HAP-1 (cell line): ENCODE results near the gene SPIN4.
A peak's percentile ranks its signal among the peaks of the same experiment; 100 is the strongest.
"Not testable (repeated sequence)": the region's sequence is repeated elsewhere in the genome, so short reads cannot be mapped to it uniquely, and the experiment has no call there.

Experiments used
- DNase-seq, 2 experiments: peaks; one replicate each; pipeline ENCODE4 v3.0.0-alpha.2; 2016 to 2020; ENCODE audit warnings: low spot score in 2 of 2
- H3K27me3 ChIP-seq: fragments of 250-450 bp; sonication (Bioruptor Pico); 2 replicates; pipeline ENCODE4 v1.5.1; 2020; ENCODE audit warnings: low read depth, mild to moderate bottlenecking, moderate library complexity
- H3K36me3 ChIP-seq: fragments of 250-450 bp; sonication (Bioruptor Pico); replicated peaks from 2 replicates; pipeline ENCODE4 v1.5.1; 2020; ENCODE audit warnings: mild to moderate bottlenecking
- H3K4me1 ChIP-seq: fragments of 250-450 bp; sonication (Bioruptor Pico); 2 replicates; pipeline ENCODE4 v1.5.1; 2020; ENCODE audit warnings: mild to moderate bottlenecking
- H3K4me3 ChIP-seq: fragments of 250-450 bp; sonication (Bioruptor Pico); 2 replicates; pipeline ENCODE4 v1.5.1; 2020; ENCODE audit warnings: mild to moderate bottlenecking, moderate library complexity
- H3K9me3 ChIP-seq: fragments of 250-450 bp; sonication (Bioruptor Pico); 2 replicates; pipeline ENCODE4 v1.5.1; 2020; ENCODE audit warnings: mild to moderate bottlenecking, moderate library complexity
- in situ Hi-C: fragments of 300-500 bp; cut with MboI; formaldehyde crosslinking; loops from 3 replicates; pipeline ENCODE4 v1.14.3; 2020; ENCODE audit warnings: low sequenced_read_pairs, inconsistent platforms, mixed read lengths

Gene SPIN4

DNA sequence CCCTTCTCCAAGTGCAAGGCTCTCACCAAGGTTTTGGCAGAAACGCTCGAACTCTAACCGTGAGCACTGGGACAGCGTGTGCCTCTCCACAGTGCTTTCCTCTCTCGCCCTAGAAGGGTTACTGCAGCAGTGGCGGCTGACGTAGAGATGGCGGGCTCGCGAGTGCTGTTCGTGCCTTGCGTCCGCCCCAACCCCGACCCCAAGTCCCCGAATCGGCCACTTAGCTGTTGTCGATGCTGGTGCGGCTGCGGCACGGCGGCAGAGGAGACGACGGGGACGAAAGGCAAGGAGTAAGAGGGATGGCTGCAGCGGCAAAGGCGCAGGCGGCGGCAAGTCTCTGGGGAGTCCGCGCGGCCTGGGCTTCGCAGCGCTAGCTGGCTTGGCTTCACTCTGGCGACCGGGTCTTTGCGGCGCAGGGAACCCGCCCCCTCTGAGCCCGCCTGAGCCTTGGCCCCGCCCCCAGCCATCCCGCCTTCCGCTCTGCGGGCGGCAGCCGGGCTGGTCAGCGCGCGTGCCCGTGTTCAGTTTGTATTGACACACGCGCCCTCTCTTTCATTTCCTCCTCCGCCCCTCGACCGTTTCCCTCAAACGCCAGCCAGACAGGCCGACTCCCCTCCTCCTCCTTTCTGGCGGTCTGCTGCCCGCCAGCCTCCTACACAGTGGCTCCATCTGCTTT, at the start of gene SPIN4:
SPIN4 (minus strand) TSS at position 392 of the 676 bp plus-strand sequence. CDS start 513 bp downstream, outside the sequence.
- peak within 1 kb of the TSS; percentile 71 for H3K4me3 ChIP-seq
- no peaks in the 10 kb centered on the region for H3K27me3 ChIP-seq
- in situ Hi-C loops, result no loop called here
- peaks cover 28% of the 10 kb centered on the region for H3K4me1 ChIP-seq
- H3K36me3 ChIP-seq, result no peaks in the 10 kb centered on the region
- peak; percentile 97 to 98 for DNase-seq
- no peaks in the 10 kb centered on the region for H3K9me3 ChIP-seq

GRCh38 chrX:63400340-63400739, 49.2 kb upstream of the SPIN4 start:
- H3K4me3 ChIP-seq, result no peak overlapping the region
- no peaks in the 10 kb centered on the region for H3K9me3 ChIP-seq
- H3K27me3 ChIP-seq, result no peaks in the 10 kb centered on the region
- DNase-seq, result no peak
- H3K4me1 ChIP-seq, result no peaks in the 10 kb centered on the region
- in situ Hi-C loops, result no loop called here
- no peaks in the 10 kb centered on the region for H3K36me3 ChIP-seq

DNA sequence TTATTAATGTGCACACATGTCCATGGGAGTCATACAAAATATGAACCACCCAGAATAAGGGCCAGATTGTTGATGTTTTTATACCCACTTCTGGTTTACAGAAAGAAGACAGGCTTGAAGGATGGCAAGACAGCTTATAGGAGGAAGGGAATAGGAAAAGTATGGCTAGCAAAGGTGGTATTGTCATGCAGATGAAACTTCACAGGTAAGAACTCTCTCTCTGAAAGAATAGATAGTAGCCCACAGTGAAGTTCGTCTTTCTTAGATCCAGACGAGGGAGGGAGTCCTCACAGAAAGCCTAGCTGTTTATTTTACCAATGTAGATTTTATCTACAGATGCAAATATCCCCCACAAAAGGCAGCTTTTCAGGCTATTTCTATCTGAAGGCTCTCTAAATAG, 43.7 kb upstream of the SPIN4 start:
- no peak overlapping the region for H3K4me3 ChIP-seq
- no peaks in the 10 kb centered on the region for H3K36me3 ChIP-seq
- H3K4me1 ChIP-seq, result no peaks in the 10 kb centered on the region; the same call in 1 of the 2 replicates
- in situ Hi-C loops, result no loop called here
- no peak for DNase-seq
- no peaks in the 10 kb centered on the region for H3K27me3 ChIP-seq
- H3K9me3 ChIP-seq, result peaks cover 2% of the 10 kb centered on the region

DNA sequence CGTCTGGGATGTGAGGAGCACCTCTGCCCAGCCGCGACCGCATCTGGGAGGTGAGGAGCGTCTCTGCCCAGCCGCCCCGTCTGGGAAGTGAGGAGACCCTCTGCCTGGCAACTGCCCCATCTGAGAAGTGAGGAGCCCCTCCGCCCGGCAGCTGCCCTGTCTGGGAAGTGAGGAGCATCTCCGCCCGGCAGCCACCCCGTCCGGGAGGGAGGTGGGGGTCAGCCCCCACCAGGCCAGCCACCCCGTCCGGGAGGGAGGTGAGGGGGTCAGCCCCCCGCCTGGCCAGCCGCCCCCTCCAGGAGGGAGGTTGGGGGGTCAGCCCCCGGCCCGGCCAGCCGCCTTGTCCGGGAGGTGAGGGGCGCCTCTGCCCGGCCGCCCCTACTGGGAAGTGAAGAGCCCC, 42.0 kb upstream of the SPIN4 start:
- in situ Hi-C loops, result not testable (repeated sequence)

GRCh38 chrX:63387411-63387810, 36.3 kb upstream of the SPIN4 start:
- peaks cover 2% of the 10 kb centered on the region for H3K9me3 ChIP-seq
- no peak for DNase-seq
- H3K4me3 ChIP-seq, result no peak overlapping the region
- H3K36me3 ChIP-seq, result no peaks in the 10 kb centered on the region
- in situ Hi-C loops, result no loop called here
- H3K4me1 ChIP-seq, result no peaks in the 10 kb centered on the region
- H3K27me3 ChIP-seq, result no peaks in the 10 kb centered on the region

More for the DNA sequence above, 42.0 kb upstream of the SPIN4 start:
- not testable (repeated sequence) for H3K27me3 ChIP-seq, DNase-seq, H3K9me3 ChIP-seq, H3K4me3 ChIP-seq, H3K36me3 ChIP-seq, H3K4me1 ChIP-seq

DNA sequence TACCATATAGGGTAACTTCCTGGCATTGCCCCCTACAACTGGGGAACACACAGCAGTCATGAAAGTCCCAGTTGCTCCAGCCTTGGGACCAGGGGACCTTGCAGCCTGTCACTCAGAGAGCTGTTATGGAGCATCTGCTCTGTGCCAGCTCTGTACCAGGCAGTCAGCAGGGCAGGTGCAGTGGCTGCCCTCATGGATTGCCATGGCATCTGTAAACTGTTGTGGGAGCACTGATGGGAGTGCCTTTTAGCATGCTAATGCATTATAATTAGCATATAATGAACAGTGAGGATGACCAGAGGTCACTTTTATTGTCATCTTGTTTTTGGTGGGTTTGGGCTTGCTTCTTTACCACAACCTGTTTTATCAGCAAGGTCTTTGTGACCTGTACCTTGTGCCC, 33.1 kb upstream of the SPIN4 start:
- H3K9me3 ChIP-seq, DNase-seq, H3K27me3 ChIP-seq, in situ Hi-C loops, H3K36me3 ChIP-seq, H3K4me3 ChIP-seq, H3K4me1 ChIP-seq: not testable (repeated sequence)

DNA sequence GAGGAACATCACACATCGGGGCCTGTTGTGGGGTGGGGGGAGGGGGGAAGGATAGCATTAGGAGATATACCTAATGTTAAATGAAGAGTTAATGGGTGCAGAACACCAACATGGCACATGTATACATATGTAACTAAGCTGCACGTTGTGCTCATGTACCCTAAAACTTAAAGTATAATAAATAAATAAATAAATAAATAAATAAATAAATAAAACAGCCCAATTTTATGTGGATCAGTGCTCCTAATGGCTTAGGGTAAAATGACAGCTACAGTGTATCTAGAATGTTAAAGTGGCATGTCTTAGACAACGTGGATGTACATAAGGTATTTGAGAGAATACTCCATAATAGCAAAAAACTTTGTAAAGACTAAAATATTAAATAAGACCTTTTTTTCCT, 21.9 kb upstream of the SPIN4 start:
- H3K4me3 ChIP-seq, H3K27me3 ChIP-seq, H3K9me3 ChIP-seq, H3K36me3 ChIP-seq, in situ Hi-C loops, DNase-seq, H3K4me1 ChIP-seq: not testable (repeated sequence)

GRCh38 chrX:63367699-63368098, 16.6 kb upstream of the SPIN4 start:
- DNase-seq, result peak in 1 of 2 experiments; percentile 67
- H3K9me3 ChIP-seq, H3K4me3 ChIP-seq, in situ Hi-C loops, H3K27me3 ChIP-seq, H3K4me1 ChIP-seq, H3K36me3 ChIP-seq: not testable (repeated sequence)

DNA sequence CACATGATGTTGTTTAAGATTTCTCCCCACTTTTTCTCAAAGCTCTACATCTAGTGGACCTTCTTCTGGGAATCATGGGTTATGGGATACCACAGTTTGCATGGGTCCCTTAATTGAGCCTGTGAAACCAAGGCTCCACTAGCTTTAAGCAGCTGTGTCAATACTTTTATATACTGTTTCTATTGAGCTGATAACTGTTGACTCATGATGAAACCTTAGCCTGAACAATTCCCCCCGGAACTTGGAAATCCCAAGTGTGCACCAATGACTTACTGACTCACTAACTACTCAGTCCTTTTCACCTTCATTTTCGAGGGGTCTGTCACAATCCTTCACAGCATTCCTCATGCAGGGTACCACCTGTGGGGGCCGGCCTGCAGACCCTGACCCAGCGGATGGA, 12.7 kb upstream of the SPIN4 start:
- H3K4me3 ChIP-seq, result no peak overlapping the region
- DNase-seq, result no peak
- no peaks in the 10 kb centered on the region for H3K27me3 ChIP-seq
- peaks cover 3% of the 10 kb centered on the region; the same call in 1 of the 2 replicates for H3K9me3 ChIP-seq
- H3K36me3 ChIP-seq, result no peaks in the 10 kb centered on the region
- H3K4me1 ChIP-seq, result peaks cover 21% of the 10 kb centered on the region
- in situ Hi-C loops, result no loop called here

DNA sequence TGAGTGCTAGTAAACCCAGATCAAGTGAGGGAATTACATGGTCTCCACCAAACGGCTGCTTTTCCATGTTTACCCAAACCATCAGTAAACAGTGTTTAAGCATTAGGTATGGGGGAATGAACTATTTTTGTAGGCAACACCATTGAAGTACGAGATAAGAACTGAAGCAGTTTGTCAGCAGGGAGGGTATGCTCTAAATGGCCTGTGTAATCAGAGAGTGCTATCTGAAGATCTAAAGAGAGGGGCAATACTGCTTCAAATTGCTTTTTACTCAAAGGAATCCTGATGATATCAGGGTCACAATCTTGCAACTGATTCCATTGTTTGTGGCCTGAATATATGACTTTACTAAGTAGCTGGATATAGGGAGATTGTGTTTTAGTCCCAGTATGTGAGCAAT, 10.4 kb upstream of the SPIN4 start:
- Histone ChIP-seq H3K9me3 (peaks cover 3% of the 10 kb centered on the region; the same call in 1 of the 2 replicates), H3K36me3 (no peaks in the 10 kb centered on the region), H3K4me1 (peaks cover 19% of the 10 kb centered on the region), H3K4me3 (no peak overlapping the region), H3K27me3 (no peaks in the 10 kb centered on the region)
- in situ Hi-C loops, result no loop called here
- no peak for DNase-seq

- H3K4me3 ChIP-seq, result no peak overlapping the region
- in situ Hi-C loops, result no loop called here
- no peak for DNase-seq
These were observed 3.4 kb upstream of the SPIN4 start for GRCh38 chrX:63354484-63354883.

DNA sequence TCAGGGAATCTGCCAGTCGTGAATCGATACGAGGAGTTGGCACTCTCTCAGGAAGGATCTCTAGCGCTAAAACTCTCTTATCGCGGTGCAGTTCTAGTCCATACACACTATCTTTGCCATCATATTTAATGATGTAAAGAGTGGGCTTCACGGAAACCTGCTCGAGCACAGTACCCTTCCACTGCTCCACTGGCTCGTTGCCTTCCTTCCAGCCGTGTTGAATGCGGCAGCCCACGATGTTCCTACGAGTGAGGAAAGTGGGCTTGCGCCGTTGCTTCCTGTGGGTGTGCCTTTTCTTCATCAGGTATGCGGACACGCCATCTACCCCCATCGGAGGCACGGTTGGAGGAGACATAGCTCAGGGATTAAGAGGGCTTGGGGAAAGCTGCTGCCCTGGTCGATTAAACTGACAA, 661 bp downstream of the SPIN4 start:
- in situ Hi-C loops, result no loop called here
- Histone ChIP-seq H3K9me3 (no peaks in the 10 kb centered on the region), H3K27me3 (no peaks in the 10 kb centered on the region), H3K4me1 (peaks cover 28% of the 10 kb centered on the region), H3K36me3 (no peaks in the 10 kb centered on the region), H3K4me3 (peak overlapping the region; percentile 71)
- DNase-seq, result peak; percentile 58 to 66

More at GRCh38 chrX:63354484-63354883, 3.4 kb upstream of the SPIN4 start:
- Histone ChIP-seq H3K9me3 (no peaks in the 10 kb centered on the region), H3K27me3 (no peaks in the 10 kb centered on the region), H3K4me1 (peaks cover 22% of the 10 kb centered on the region), H3K36me3 (no peaks in the 10 kb centered on the region)

DNA sequence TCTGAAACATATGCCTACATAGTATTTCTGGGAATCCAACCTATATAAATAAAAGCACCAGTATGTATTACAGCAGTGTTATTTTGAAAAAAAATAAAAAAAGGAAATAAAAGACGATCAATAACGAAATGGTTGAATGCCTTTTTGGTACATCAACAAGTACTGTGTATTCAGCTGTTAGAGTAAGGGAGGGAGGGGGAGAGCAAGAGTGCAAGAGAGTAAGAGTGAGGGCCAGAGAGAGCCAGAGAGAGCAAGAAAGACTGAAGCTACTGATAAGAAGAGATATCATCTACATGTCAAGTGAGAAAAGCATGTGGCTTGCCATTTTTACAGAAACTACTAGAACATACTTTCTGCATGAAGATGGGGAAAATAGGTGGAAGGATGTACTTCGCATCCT, 1.8 kb downstream of the SPIN4 start:
- H3K27me3 ChIP-seq, result no peaks in the 10 kb centered on the region
- no peaks in the 10 kb centered on the region for H3K36me3 ChIP-seq
- H3K4me3 ChIP-seq, result peak overlapping the region; percentile 71
- in situ Hi-C loops, result no loop called here
- H3K9me3 ChIP-seq, result no peaks in the 10 kb centered on the region
- DNase-seq, result peak; percentile 29 to 60
- peaks cover 28% of the 10 kb centered on the region for H3K4me1 ChIP-seq

- H3K27me3 ChIP-seq, result no peaks in the 10 kb centered on the region
- no peak overlapping the region for H3K4me3 ChIP-seq
- H3K36me3 ChIP-seq, result no peaks in the 10 kb centered on the region; the same call in 1 of the 2 replicates
- 0 out of 2 replicates have a peak, but pooled peaks cover 2% of the 10 kb centered on the region for H3K9me3 ChIP-seq
- DNase-seq, result no peak
- in situ Hi-C loops, result no loop called here
- no peaks in the 10 kb centered on the region for H3K4me1 ChIP-seq
These were observed 20.5 kb downstream of the SPIN4 start for GRCh38 chrX:63330681-63331080.

DNA sequence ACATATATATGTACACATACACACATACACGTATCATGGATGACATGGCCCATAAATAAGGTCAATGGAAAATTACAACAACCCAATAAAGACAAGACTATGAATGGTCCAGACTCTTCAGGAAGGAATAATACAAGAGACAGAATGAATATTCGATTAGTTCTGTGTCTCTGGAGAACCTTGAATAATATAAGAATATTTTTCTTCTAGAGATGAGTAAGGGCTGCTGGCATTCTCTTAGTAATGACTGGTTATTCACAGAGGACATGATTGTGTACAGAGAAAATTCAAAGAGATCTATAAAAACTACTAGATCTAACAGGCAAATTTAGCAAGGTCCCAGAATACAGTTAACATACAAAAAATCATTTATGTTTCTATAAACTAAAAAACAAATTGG, 23.3 kb downstream of the SPIN4 start:
- Histone ChIP-seq H3K9me3 (no peaks in the 10 kb centered on the region), H3K4me1 (no peaks in the 10 kb centered on the region), H3K4me3 (no peak overlapping the region), H3K27me3 (no peaks in the 10 kb centered on the region), H3K36me3 (no peaks in the 10 kb centered on the region; the same call in 1 of the 2 replicates)
- DNase-seq, result no peak
- in situ Hi-C loops, result no loop called here
